Left renal cortex interstitium (tissue), 4 donors: Measurements from ENCODE around the gene KLHL3. TPM values are rescaled to one million over a fixed set of nuclear protein-coding genes. Genes with fewer than 3 reads are reported as not detected.

Experiments used
- DNase-seq, 4 donors: peaks; one replicate each; pipeline ENCODE4 v3.0.0-alpha.2; 2013; ENCODE audit warnings: low read depth in 4 of 4, low spot score in 2 of 4, missing footprints in 1 of 4
- polyA plus RNA-seq, 4 donors: library from polyadenylated mRNA; unstranded; fragments of 120-200 nt; gene quantifications; one replicate each; pipeline ENCODE4 v1.2.1, GENCODE V29; 2013; ENCODE audit not compliant: insufficient read length in 4 of 4

The KLHL3 gene
- polyA plus RNA-seq, 4 donors: 13.0 to 24.8 (median 19.8) TPM

DNA sequence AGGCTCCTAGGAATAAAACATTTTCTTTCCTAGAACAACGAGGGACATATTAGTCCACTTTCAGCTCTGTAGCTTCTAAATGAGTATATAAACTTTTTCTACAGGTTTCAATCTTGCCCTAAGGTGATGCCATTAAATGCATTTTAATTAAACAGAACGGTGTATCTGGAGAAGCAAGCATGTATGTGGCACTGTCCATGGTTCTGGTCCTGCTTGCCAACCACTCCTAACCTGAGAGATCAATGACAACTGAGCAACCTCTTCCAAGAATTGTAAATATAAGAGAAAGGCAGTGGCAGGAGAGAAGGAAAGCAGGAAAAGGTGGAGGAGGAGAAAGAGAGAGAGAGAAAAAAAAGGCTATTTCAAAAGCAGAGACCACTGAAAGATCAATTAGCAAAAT, 141.2 kb downstream of the KLHL3 start:
- no peak for DNase-seq

DNA sequence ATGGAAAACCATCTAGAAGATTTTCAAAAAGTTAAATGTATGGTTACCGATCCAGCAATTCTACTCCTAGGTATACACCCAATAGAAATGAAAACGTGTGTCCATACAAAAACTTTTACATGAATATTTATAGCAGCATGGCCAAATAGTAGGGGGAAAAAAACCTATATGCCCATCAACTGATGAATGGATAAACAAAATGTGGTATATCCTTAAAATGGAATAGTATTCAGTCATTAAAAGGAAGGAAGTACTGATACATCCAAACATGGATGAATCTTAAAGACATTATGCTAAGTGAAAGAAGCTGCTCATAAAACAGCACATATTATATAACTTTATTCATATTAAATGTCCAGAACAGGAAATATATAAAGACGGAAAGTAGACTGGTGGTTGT, 143.6 kb downstream of the KLHL3 start:
- DNase-seq: no peak

DNA sequence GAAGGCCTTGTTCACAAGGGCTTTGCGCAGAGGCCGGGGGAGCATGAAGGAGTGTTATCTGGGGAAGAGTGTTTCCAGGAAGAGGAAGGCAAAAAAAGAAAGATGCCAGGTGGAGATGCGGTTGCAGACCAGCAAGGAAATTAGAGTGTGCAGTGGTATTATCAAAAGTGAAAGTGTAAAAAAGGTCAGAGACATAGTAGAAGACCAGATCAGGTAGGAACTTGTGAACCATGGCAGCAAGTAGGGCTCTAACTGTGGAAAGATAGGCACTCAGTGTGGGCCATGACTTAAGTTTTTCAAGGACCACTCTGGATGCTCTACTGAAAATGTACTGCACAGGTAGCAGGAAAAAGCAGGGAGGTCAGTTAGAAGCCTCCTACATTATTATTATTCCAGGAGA, 146.7 kb downstream of the KLHL3 start:
- no peak for DNase-seq

DNA sequence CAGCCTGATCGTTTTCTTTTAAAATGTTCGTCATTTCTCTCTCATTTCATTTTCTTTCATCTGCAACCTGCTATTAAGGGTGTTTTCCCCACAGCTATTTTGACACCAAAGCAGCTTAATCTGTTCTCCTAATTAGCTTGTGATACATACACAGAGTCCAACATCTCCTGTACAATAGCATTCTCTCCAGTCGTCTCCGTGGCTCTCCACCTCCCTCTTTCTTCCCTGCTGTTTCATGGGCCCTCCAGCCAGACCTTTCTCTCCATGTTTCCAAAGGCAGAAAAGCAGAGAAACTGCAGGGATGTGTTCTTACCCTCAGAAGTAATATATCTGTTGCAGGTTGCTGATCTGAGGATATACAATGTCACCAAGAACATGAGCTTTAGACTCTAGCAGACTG, 148.0 kb downstream of the KLHL3 start:
- no peak for DNase-seq

DNA sequence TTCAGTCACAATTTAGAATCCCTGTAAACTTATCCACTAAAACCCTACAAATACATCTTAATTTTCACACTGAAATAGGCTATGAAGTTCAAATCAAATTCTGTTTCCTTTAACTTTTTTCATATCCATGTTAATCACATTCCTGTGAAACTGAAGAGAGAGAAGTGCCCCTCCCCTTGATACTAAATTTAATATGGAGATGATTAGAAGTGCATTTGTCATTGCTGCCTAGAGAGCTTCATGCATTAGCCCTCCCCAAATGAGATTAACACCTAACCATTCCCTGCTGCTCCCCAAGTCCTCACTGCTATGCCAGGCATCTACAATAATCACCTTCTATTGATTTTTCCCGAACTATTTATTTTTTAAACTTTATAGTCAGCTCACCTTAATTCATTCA, 151.6 kb downstream of the KLHL3 start:
- no peak for DNase-seq

DNA sequence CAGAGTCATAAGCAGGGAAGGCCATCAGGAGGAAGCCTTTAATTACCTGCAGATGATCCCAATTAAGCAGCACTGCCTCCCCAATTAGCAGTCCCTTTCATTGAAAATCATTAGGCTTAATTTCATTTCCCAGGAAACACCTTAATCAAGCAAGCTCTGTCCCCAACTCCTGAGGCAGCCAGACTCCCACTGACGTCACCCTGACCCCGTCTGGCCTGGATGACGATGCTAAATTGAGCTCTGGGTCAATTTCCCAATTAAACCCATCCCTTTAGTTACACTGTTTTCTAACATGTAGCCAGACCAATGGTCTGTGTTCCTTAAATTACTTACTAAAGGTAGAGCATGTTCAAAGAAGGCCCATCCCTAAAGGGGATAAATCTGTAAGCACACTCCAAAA, 152.8 kb downstream of the KLHL3 start:
- DNase-seq: no peak

DNA sequence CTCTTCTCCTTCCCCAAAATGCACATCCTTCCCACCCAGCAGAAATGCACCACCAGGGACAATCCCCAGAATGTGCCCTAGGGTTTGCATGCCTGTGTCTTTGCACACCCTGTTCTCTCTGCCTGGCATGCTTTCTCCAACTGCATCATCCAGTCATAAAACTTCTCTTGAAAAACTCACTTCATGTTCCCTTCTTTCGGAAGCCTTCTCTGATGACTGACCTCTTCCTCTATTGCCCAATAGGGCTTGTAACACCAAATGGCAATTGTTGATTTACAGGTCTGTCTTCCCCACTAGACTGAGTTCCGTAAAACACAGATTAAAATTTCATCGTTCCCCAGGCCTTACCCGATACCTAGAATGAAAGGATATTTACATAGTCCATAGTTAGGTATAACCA, 153.7 kb downstream of the KLHL3 start:
- DNase-seq: no peak

DNA sequence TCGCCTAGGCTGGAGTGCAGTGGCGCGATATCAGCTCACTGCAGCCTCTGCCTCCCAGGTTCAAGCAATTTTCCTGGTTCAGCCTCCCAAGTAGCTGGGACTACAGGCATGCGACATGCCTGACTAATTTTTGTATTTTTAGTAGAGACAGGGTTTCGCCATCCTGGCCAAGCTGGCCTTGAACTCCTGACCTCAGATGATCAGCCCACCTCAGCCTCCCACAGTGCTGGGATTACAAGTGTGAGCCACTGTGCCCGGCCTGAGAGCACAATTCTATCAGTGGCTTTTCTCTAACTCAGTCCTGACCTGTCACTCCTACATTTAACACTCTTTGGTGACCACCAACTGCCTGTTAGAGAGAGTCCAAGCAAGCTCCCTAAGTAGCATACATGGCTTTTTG, 154.1 kb downstream of the KLHL3 start:
- no peak for DNase-seq

DNA sequence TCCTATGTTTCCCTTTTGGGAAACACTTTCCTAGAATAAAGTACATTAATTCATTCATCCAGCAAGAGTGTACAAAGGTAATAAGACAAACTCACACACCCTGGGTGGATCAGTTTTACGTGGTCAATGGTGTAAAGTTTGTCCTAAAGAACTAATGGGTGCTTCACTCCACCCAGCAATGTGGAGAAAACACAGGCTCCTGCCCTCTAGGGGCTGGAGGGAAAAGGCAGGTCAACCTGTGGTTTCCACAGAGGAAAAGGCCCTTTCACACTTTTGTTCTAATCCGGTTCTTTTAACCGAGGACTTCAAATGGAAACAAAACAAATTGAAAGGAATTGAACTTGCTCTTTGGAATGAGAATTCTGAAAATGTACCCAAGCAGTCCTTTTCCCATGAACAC, 155.9 kb downstream of the KLHL3 start:
- no peak for DNase-seq

DNA sequence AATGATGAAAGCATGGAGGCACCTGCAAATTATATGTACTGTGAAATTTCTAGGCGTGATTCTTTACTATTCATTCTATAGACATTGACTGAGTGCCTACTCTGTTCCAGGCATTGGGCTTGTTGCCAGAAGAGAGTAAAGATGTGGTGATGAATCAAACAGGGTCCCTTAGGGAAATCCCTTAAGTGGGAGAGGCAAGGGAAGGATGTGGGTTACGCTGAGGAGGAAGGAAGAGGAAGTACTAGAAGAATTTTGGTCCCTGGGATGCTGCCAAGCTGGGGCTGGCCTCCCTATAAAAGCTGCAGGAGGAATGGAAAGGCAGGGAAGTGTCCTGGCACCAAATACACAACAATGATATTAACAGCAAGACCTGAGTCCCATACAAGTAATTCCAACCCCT, 160.0 kb downstream of the KLHL3 start:
- DNase-seq: no peak

DNA sequence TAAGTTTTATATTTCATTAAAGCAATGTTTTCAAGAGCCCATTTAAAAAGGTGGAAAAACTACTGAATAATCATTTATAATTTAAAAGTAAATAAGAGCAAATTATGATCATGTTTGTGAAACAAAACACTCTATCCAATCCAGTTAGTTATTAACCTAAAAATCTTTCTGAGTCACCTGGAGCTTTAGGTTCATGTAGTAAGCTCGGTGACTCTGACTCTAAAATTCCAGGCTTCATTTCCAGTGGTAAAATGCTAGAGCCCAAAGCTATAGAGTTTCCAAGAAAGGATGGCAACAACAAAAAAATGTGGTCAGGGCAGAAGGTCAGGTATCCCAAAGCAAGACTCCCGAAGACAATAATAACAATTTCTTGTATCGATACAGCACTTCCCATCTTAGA, 160.7 kb downstream of the KLHL3 start:
- no peak for DNase-seq

DNA sequence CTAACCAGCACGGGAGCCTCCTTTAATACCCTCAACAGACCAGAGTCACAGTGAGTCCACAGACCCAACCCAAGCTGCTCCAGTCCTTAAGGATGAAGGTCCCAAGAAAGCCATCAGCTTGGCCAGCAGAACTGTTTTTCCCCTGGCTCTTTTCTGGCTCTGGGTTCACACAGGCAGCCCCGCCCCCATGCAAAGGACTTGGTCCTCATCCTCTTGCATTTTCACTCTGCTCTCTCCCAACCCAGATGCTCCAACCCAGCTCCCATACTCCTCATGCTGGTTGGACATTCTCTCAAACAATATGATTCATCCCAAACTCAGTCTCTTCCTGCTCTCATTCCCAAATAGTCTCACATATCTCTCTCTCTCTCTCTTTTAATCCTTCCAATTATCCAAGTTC, 162.5 kb downstream of the KLHL3 start:
- no peak for DNase-seq

DNA sequence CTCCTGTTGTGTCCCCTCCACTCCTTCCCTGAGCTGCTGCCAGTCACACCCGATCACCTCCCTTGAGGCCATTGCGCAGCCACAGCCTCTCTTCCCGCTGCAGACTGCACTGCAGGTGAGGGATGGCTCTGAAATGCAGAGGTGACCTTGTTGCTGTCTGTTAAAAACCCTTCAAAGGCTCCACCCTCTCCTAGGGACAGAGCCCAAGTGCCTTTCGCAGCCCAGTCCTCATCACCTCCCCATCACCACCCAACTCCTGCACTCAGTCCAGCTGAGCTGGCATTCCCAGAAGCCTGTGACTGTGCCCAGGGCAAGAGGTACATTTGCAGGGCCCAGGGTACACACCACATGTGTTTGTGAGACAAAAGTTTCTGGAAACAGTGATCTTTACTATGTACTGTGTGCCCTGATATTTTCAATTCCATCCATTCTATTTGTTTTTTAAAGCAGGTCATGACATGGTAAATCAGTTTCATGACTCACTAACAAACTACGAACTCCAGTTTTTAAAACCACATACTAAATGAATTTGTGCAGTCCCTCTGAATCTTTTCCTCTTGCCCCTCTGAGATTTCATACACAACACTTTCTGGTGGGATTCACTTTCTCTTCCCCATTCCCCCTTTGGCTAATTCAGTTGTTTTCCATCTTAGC, 163.7 kb downstream of the KLHL3 start:
- DNase-seq: no peak

DNA sequence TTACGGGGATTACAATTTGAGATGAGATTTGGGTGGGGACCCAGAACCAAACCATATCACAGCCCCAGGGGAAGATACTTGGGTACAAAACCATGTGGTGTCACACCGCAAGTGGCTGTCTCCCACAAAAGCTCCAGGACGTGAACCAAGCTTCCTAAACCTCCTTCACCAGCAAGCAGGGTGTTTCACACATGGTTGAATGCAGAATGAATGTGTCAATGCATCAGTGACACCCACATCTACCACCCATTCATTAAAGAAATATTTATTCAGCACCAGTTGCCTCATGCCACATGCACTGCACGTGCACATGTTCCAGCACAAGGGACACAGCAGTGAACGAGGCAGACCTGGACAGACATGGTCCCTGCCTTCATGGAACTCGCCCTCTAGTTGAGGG, 165.8 kb downstream of the KLHL3 start:
- DNase-seq: no peak

Other genes with a start within 250 kb of the KLHL3 start
- gene SPOCK1, start 236.8 kb downstream of the KLHL3 start, polyA plus RNA-seq: 10 to 100 TPM in 2 of 4 donors, 1 to 10 TPM in 2; 6.4 to 11.5 (median 10.0) TPM
- 10 to 100 TPM; 66.6 to 86.5 (median 71.8) TPM for gene HNRNPA0, start 18.3 kb upstream of the KLHL3 start, polyA plus RNA-seq
- 1 to 10 TPM in 3 of 4 donors, under 1 TPM in 1; 0.95 to 2.2 (median 1.6) TPM for gene MYOT, start 131.8 kb upstream of the KLHL3 start, polyA plus RNA-seq
- under 1 TPM in 3 of 4 donors, not detected in 1; 0.31 to 0.84 (median 0.46) TPM for gene PKD2L2, start 153.4 kb upstream of the KLHL3 start, polyA plus RNA-seq